Measurements from ENCODE around the gene CACNA2D1.

Gene CACNA2D1

GRCh38 chr7:82226191-82226590 lies 217.4 kb downstream of the CACNA2D1 start:
- DNase-seq (ENCODE audit: low spot score), result no peak

GRCh38 chr7:82224529-82224928 lies 219.0 kb downstream of the CACNA2D1 start:
- DNase-seq (ENCODE audit: low spot score), result no peak

GRCh38 chr7:82223580-82223979 lies 220.0 kb downstream of the CACNA2D1 start:
- no peak for DNase-seq (ENCODE audit: low spot score)

DNA sequence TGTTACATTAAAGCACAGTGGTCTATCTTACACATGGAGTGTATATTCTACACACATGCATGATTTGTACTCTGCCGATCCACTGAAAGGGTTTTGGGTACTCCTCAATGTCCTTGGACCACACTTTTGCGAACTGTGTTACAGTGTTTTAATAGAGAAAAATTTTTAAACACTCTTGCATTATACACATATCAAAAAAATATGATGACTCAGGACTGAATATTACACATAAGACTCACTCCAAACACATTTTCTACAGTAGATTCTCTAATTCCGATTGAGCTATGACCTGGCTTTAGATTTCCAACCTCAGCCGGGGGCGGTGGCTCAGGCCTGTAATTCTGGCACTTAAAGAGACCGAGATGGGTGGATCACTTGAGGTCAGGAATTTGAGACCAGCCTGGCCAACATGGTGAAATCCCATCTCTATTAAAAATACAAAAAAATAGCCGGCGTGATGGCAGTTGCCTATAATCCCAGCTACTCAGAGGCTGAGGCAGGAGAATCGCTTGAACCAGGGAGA lies 222.4 kb downstream of the CACNA2D1 start:
- DNase-seq (ENCODE audit: low spot score), result no peak

GRCh38 chr7:82212466-82212865 lies 231.1 kb downstream of the CACNA2D1 start:
- DNase-seq (ENCODE audit: low spot score), result no peak

DNA sequence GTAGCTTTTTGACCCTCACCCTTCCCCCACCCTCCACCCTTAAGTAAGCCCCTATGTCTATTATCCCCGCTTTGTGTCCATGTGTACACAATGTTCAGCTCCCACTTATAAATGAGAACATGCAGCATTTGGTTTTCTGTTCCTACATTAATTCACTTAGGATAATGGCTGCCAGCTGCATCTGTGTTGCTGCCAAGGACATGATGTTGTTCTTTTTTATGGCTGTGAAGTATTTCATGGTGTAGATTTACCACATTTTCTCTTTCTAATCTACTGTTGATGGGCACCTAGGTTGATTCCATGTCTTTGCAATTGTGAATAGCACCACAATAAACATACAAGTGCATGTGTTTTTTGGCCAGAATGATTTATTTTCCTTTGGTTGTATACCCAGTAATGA lies 232.2 kb downstream of the CACNA2D1 start:
- DNase-seq (ENCODE audit: low spot score), result no peak

GRCh38 chr7:82210416-82211184 lies 233.0 kb downstream of the CACNA2D1 start:
- DNase-seq (ENCODE audit: low spot score), result no peak

GRCh38 chr7:82209179-82209747 lies 234.3 kb downstream of the CACNA2D1 start:
- DNase-seq (ENCODE audit: low spot score), result no peak

DNA sequence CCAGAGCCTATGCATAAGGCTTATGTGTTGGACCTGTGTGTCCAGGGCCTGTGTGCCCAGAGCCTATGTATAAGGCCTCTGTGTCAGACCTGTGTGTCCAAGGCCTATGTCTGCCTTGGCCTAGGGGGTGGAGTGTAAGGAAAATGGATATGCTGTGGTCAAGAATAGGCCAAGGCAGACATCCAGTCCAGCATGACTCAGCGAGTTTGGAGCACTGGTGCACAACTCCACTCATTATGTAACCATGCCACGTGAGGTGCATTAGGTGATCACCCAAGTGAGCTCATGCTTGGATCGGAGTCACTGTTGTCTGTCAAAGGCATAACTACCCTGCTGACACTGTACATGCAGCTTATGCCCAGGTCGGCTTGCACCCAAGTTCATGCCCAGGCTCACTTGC lies 238.9 kb downstream of the CACNA2D1 start:
- DNase-seq (ENCODE audit: low spot score), result no peak

GRCh38 chr7:82202965-82203364 lies 240.6 kb downstream of the CACNA2D1 start:
- no peak for DNase-seq (ENCODE audit: low spot score)

GRCh38 chr7:82202107-82202506 lies 241.5 kb downstream of the CACNA2D1 start:
- no peak for DNase-seq (ENCODE audit: low spot score)

GRCh38 chr7:82200601-82201000 lies 243.0 kb downstream of the CACNA2D1 start:
- no peak for DNase-seq (ENCODE audit: low spot score)

DNA sequence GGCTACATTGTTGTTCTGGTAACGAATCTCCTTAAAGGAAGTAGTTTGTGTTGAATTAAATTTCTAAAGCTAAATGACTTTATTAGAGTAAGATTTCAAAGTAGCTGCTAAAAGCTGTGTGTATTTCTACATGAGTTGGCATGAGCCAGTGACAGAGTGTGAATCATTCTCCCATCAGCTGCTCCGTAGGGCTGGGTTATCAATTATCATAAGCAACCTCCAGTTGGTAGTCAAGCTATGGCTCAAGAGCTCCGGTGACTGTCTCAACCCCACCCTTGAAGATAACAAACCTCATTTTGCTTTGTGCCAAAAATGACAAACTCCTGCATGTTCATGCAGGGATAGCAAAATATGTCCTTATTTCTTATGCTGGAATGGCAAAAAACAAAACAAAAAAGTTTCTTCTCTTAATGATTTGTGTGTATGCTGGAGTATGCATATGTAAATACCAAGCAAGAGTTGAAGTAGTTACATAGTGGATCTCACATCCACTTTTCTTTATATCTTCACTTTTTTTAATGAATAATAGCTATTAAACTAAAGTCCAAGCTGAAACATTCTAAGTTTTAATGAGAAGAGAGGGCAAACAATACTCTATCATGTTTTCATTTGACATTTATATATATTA lies 249.4 kb downstream of the CACNA2D1 start:
- no peak for DNase-seq (ENCODE audit: low spot score)

GRCh38 chr7:82188636-82189035 lies 254.9 kb downstream of the CACNA2D1 start:
- no peak for DNase-seq (ENCODE audit: low spot score)

GRCh38 chr7:82185443-82185842 lies 258.1 kb downstream of the CACNA2D1 start:
- no peak for DNase-seq (ENCODE audit: low spot score)

- no peak for DNase-seq (ENCODE audit: low spot score)
Observed at GRCh38 chr7:82183634-82184033, 259.9 kb downstream of the CACNA2D1 start.

- DNase-seq (ENCODE audit: low spot score), result no peak
Observed at GRCh38 chr7:82179311-82179710, 264.3 kb downstream of the CACNA2D1 start.

GRCh38 chr7:82175319-82175718 lies 268.3 kb downstream of the CACNA2D1 start:
- no peak for DNase-seq (ENCODE audit: low spot score)

DNA sequence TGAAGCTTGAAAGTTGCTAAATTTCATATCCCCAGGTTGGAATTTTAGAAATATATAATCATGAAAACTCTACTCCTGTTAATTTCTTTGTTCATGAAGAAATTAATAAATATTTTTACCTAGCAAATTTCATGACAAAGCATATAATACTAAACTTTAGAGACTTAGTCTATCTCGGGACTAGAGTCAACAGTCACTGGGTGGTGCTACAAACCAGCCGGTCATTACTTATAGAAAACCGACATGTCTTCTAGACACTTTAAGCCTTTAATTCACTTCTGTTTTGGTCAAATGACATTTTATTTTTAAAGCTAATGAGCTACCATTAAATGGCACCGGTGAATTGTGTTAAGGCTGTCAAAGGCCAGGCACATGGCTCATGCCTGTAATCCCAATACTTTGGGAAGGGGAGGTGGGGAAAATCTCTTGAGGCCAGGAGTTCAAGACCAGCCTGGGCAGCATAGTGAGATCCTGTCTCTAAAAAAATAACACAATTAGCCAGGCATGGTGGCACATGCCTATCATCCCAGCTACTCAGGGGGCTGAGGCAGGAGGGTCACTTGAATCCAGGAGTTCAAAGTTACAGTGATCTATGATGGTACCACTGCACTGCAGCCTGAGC lies 270.1 kb downstream of the CACNA2D1 start:
- DNase-seq (ENCODE audit: low spot score), result no peak

- DNase-seq (ENCODE audit: low spot score), result no peak
Observed at GRCh38 chr7:82172881-82173280, 270.7 kb downstream of the CACNA2D1 start.

DNA sequence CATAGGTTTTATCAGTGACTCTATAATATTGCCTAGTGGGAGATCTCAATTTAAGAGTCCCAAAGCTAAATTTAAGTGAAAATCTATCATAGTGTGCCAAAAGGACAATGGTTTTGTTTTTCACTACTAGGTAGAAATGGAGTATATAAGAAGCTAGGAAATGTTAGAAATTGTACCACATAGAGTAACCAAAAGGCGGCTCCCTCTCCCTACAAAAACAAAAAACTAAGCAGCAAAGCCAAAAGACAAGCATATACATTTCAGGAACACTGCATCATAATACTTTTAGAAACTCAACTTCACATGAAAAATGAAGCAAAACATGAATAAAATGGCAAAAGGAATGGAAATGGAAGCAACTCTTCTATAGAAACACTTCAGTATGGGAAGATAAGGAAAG lies 271.6 kb downstream of the CACNA2D1 start:
- DNase-seq (ENCODE audit: low spot score), result no peak

DNA sequence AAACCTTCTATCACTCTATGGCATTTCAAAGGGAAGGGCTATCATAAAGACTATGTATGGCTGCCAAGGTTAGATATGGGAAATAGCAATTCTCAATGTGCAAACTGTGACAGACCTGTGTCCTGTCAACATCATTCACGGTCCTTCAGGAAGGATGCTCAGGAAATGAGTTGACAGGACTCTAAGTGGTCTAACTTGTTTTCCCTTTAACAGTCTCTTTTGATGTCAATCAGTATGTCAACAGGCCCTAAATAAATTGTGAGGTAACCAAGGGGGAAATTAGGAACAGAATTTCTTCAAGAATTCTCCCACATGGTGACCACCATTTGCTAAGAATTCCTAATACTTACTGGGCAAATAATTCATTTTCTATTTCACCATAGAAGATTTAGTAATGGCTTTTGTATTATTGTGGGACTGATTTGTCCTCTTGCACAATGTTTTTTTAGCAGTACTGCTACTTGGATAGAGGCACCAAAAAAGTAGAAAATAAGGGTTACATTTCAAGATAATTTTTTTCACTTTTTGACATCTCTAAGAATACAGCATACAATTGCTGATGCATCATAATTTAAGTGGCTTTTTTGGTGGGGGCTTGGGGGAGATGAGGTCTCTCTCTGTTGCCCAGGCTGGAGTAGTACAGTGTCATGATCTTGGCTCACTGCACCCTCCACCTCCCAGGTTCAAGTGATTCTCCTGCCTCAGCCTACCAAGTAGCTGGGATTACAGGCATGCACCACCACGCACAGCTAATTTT lies 275.8 kb downstream of the CACNA2D1 start:
- DNase-seq (ENCODE audit: low spot score), result no peak

Measured in activated CD4-positive, alpha-beta T cell treated with anti-CD3 and anti-CD28 coated beads, Interleukin-2, Interleukin-4, amounts not matched to agents 100 ng/mL and 50 ng/mL, durations not matched to agents 16 hours and 8 hours (primary cell).